Thymus (tissue), 14 donors: ENCODE measurements around the gene VARS1. TPM values are rescaled to one million over a fixed set of nuclear protein-coding genes. Genes with fewer than 3 reads are reported as not detected.
A peak's percentile ranks its signal among the peaks of the same experiment; 100 is the strongest.
"Not testable (repeated sequence)": the region's sequence is repeated elsewhere in the genome, so short reads cannot be mapped to it uniquely, and the experiment has no call there.

ENCODE experiments used
- DNase-seq, 9 donors: peaks; one replicate each; pipeline ENCODE4 v3.0.0-alpha.2; 2013; ENCODE audit warnings: low spot score in 9 of 9, low read depth in 6 of 9, missing footprints in 1 of 9
- H3K27ac ChIP-seq, 2 donors: one replicate each; pipeline ENCODE4 v1.5.1; 2013; ENCODE audit warnings: control low read depth in 1 of 2, low read depth in 1 of 2, low read length in 1 of 2, mild to moderate bottlenecking in 1 of 2, moderate library complexity in 1 of 2
- H3K27me3 ChIP-seq, 2 donors: one replicate each; pipeline ENCODE4 v1.5.1; 2013; ENCODE audit warnings: low read length in 1 of 2; ENCODE audit not compliant: control insufficient read depth in 2 of 2, insufficient read depth in 1 of 2
- H3K36me3 ChIP-seq, 2 donors: one replicate each; pipeline ENCODE4 v1.5.1; 2013; ENCODE audit warnings: low read length in 1 of 2, mild to moderate bottlenecking in 1 of 2, moderate library complexity in 1 of 2; ENCODE audit not compliant: control insufficient read depth in 2 of 2, insufficient read depth in 2 of 2
- H3K4me1 ChIP-seq, 2 donors: one replicate each; pipeline ENCODE4 v1.5.1; 2013; ENCODE audit warnings: low read length in 2 of 2; ENCODE audit not compliant: control insufficient read depth in 2 of 2, insufficient read depth in 2 of 2
- H3K4me3 ChIP-seq, 2 donors: one replicate each; pipeline ENCODE4 v1.5.1; 2013; ENCODE audit warnings: low read length in 2 of 2, control low read depth in 1 of 2, mild to moderate bottlenecking in 1 of 2
- H3K9me3 ChIP-seq, 2 donors: one replicate each; pipeline ENCODE4 v1.5.1; 2013; ENCODE audit warnings: low read length in 1 of 2, mild to moderate bottlenecking in 1 of 2; ENCODE audit not compliant: control insufficient read depth in 2 of 2, insufficient read depth in 1 of 2
- WGBS: extraction: QIAGEN DNeasy Blood & Tissue Kit; methylation state at CpG from one replicate; pipeline ENCODE4 v1.1.7; 2013; 5-methylcytosine and 5-hydroxymethylcytosine counted together
- long read RNA-seq, 10 donors: transcript quantifications; one replicate each; lab custom pipeline, GENCODE V29; 2026
- polyA plus RNA-seq: library from polyadenylated mRNA; stranded (reverse); fragments of 200-250 nt; gene quantifications from one replicate; pipeline ENCODE4 v1.2.3, GENCODE V29; 2013
- total RNA-seq: library from RNA; stranded (reverse); fragments of 120-200 nt; gene quantifications from one replicate; pipeline ENCODE4 v1.2.4, GENCODE V29; 2013
- donor health status: healthy.

Gene VARS1
- 16.6 TPM for total RNA-seq
- polyA plus RNA-seq: 25.2 TPM
- long read RNA-seq, donor 1: 0 reads
- long read RNA-seq, donor 2: 0 reads
- long read RNA-seq, donor 3, full-length matches to known transcripts: 2 of 13 reads
- long read RNA-seq, donor 3, partial matches to known transcripts: 11 of 13 reads
- long read RNA-seq, donor 3, other reads (novel, unspliced or antisense): 0 of 13 reads
- long read RNA-seq, donor 4, full-length matches to known transcripts: 2 of 480 reads
- long read RNA-seq, donor 4, partial matches to known transcripts: 272 of 480 reads
- long read RNA-seq, donor 4, other reads (novel, unspliced or antisense): 206 of 480 reads
- long read RNA-seq, donor 5, full-length matches to known transcripts: 4 of 13 reads
- long read RNA-seq, donor 5, partial matches to known transcripts: 9 of 13 reads
- long read RNA-seq, donor 5, other reads (novel, unspliced or antisense): 0 of 13 reads
- long read RNA-seq, donor 6, full-length matches to known transcripts: 2 of 2 reads
- long read RNA-seq, donor 6, partial matches to known transcripts: 0 of 2 reads
- long read RNA-seq, donor 6, other reads (novel, unspliced or antisense): 0 of 2 reads
- long read RNA-seq, donor 7, partial matches to known transcripts: 8 of 8 reads
- long read RNA-seq, donor 7, other reads (novel, unspliced or antisense): 0 of 8 reads
- long read RNA-seq, donor 8, full-length matches to known transcripts: 1 of 8 reads
- long read RNA-seq, donor 8, partial matches to known transcripts: 7 of 8 reads
- long read RNA-seq, donor 8, other reads (novel, unspliced or antisense): 0 of 8 reads
- long read RNA-seq, donor 9, full-length matches to known transcripts: 2 of 2 reads
- long read RNA-seq, donor 9, partial matches to known transcripts: 0 of 2 reads
- long read RNA-seq, donor 9, other reads (novel, unspliced or antisense): 0 of 2 reads
- long read RNA-seq, donor 10, full-length matches to known transcripts: 2 of 8 reads
- long read RNA-seq, donor 10, partial matches to known transcripts: 6 of 8 reads
- long read RNA-seq, donor 10, other reads (novel, unspliced or antisense): 0 of 8 reads

GRCh38 chr6:31795616-31796298, at the start of gene VARS1:
Gene VARS1, minus strand, starts transcription at chr6:31795752. Its CDS starts 535 bp downstream, at chr6:31795217.
- Histone ChIP-seq H3K27me3 (no peaks in the 10 kb centered on the region), H3K9me3 (peaks cover 0 to 4% of the 10 kb centered on the region in 2 donors), H3K4me3 (peak within 1 kb of the TSS; percentile 88 to 96), H3K27ac (peak within 1 kb of the TSS; percentile 69 to 99), H3K36me3 (peaks cover 11 to 30% of the 10 kb centered on the region in 2 donors), H3K4me1 (peaks cover 16 to 38% of the 10 kb centered on the region in 2 donors)
- WGBS: 3% methylated on average over 75 of the region's 75 CpGs
- DNase-seq: peak in 8 of 9 donors; percentile 61 to 89 (median 78)

- Histone ChIP-seq H3K27me3 (no peaks in the 10 kb centered on the region), H3K36me3 (peaks cover 19 to 20% of the 10 kb centered on the region in 2 donors), H3K9me3 (no peaks in the 10 kb centered on the region), H3K27ac (no peak overlapping the region), H3K4me3 (no peak overlapping the region), H3K4me1 (peaks cover 0 to 2% of the 10 kb centered on the region in 2 donors)
- WGBS: over 99% methylated on average over 3 of the region's 3 CpGs
- no peak for DNase-seq
Measured at GRCh38 chr6:31844507-31844906, 49.0 kb upstream of the VARS1 start.

- Histone ChIP-seq H3K27ac (no peak overlapping the region), H3K4me1 (peaks cover 15 to 20% of the 10 kb centered on the region in 2 donors), H3K36me3 (peaks cover 44% of the 10 kb centered on the region in 2 donors), H3K9me3 (no peaks in the 10 kb centered on the region), H3K4me3 (no peak overlapping the region), H3K27me3 (no peaks in the 10 kb centered on the region)
- DNase-seq: no peak
- WGBS: 97% methylated on average over 9 of the region's 9 CpGs
Measured at GRCh38 chr6:31842053-31842452, 46.5 kb upstream of the VARS1 start.

GRCh38 chr6:31839779-31840126, 44.2 kb upstream of the VARS1 start:
- H3K9me3 ChIP-seq: not testable (repeated sequence)
- 97% methylated on average over 8 of the region's 8 CpGs for WGBS
- H3K36me3 ChIP-seq: peaks cover 44 to 54% of the 10 kb centered on the region in 2 donors

GRCh38 chr6:31838968-31839367, 43.4 kb upstream of the VARS1 start:
- Histone ChIP-seq H3K4me1 (peaks cover 24 to 39% of the 10 kb centered on the region in 2 donors), H3K36me3 (peaks cover 39 to 54% of the 10 kb centered on the region in 2 donors)
- 97% methylated on average over 3 of the region's 3 CpGs for WGBS

More at GRCh38 chr6:31839779-31840126, 44.2 kb upstream of the VARS1 start:
- H3K27me3 ChIP-seq, H3K4me3 ChIP-seq, DNase-seq: not testable (repeated sequence)
- Histone ChIP-seq H3K4me1 (peaks cover 24 to 35% of the 10 kb centered on the region in 2 donors), H3K27ac (peak overlapping the region in 1 of 2 donors; percentile 31)

GRCh38 chr6:31838114-31838553, 42.6 kb upstream of the VARS1 start:
- not testable (repeated sequence) for H3K9me3 ChIP-seq, H3K27ac ChIP-seq, DNase-seq, H3K27me3 ChIP-seq
- peaks cover 39 to 54% of the 10 kb centered on the region in 2 donors for H3K36me3 ChIP-seq
- peaks cover 24 to 44% of the 10 kb centered on the region in 2 donors for H3K4me1 ChIP-seq
- 93% methylated on average over 9 of the region's 9 CpGs for WGBS
- peak overlapping the region in 1 of 2 donors; percentile 97 for H3K4me3 ChIP-seq

More at GRCh38 chr6:31838968-31839367, 43.4 kb upstream of the VARS1 start:
- no peak for DNase-seq
- H3K27ac ChIP-seq: no peak overlapping the region
- no peak overlapping the region for H3K4me3 ChIP-seq
- no peaks in the 10 kb centered on the region for H3K9me3 ChIP-seq
- no peaks in the 10 kb centered on the region for H3K27me3 ChIP-seq

GRCh38 chr6:31837369-31838113, 42.0 kb upstream of the VARS1 start:
- Histone ChIP-seq H3K27ac (peak overlapping the region in 1 of 2 donors; percentile 8), H3K36me3 (peaks cover 39 to 54% of the 10 kb centered on the region in 2 donors), H3K27me3 (no peaks in the 10 kb centered on the region), H3K9me3 (no peaks in the 10 kb centered on the region), H3K4me1 (peaks cover 24 to 44% of the 10 kb centered on the region in 2 donors), H3K4me3 (peak overlapping the region; percentile 59 to 97)
- 7% methylated on average over 1 of the region's 1 CpG for WGBS
- DNase-seq: no peak
